Measurements from ENCODE around the gene TIGD1. TPM values are rescaled to one million over a fixed set of nuclear protein-coding genes. Genes with fewer than 3 reads are reported as not detected.
A peak's percentile ranks its signal among the peaks of the same experiment; 100 is the strongest.

TIGD1 gene
- total and polyA plus RNA-seq, 2 of the 13 experiments (the other 11 are each of a cell fraction or from before 2014, with no cell fraction given), result 3.5 to 9.5 TPM

DNA sequence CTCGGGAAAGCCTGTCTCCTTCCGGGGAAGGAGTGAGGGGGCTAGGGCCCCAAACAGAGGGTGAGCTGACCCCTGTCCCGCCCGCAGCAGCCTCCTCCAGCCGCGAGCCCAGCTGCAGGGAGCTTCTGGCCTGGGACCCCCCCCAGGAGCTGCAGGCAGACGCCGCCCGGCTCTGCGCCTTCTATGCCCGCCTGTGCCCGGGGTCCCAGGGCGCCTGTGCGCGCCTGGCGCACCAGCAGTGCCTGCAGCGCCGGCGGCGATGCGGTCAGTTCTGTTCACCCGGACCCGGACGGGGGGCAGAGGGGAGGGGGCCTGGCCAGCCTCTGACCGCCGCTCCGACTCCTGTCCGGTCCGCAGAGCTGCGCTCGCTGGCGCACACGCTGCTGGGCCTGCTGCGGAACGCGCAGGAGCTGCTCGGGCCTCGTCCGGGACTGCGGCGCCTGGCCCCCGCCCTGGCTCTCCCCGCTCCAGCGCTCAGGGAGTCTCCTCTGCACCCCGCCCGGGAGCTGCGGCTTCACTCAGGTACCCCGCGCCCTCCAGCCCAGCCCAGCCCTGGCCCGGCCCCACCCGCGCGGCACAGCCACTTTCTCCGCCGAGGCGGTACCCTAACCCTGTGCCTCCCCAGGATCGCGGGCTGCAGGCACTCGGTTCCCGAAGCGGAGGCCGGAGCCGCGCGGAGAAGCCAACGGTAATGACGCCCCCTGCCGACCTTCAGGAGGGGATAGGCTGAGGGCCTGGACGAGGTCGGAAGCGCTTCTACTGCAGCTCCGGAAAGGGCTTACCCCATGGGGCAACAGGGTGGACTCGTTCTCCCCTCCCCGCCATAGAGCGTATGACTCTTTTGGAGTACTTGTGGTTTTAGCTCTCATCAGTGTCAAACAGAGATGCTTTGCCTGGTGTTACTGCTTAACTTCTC lies 26.4 kb downstream of the TIGD1 start (continued):
- no peak; the same call in 1 of the 2 replicates for TF ChIP-seq ZNF543 (CRISPR knock-in tag; IDR thresholded peaks at IDR 0.05)
- TF ChIP-seq NFKBIZ (CRISPR knock-in tag; IDR thresholded peaks at IDR 0.05), result no peak
- TF ChIP-seq KLF13 (CRISPR knock-in tag; IDR thresholded peaks at IDR 0.05), result no peak
- no peak for TF ChIP-seq ARHGAP35 (CRISPR knock-in tag; IDR thresholded peaks at IDR 0.05; ENCODE audit: borderline replicate concordance)
- TF ChIP-seq SSRP1 (CRISPR knock-in tag; IDR thresholded peaks at IDR 0.05), result no peak
- no peak for TF ChIP-seq MYNN (CRISPR knock-in tag; IDR thresholded peaks at IDR 0.05; ENCODE audit: low read depth)
- TF ChIP-seq TFAP4 (IDR thresholded peaks at IDR 0.05; ENCODE audit: borderline replicate concordance, low read depth), result no peak
- TF ChIP-seq NPAS2 (CRISPR knock-in tag; IDR thresholded peaks at IDR 0.05; ENCODE audit: borderline replicate concordance), result no peak
- TF ChIP-seq ZNF446 (CRISPR knock-in tag; IDR thresholded peaks at IDR 0.05), result no peak
- TF ChIP-seq MAF1 (CRISPR knock-in tag; IDR thresholded peaks at IDR 0.05; ENCODE audit: borderline replicate concordance), result 0 out of 2 replicates have a peak, but pooled peaks have one; percentile 11
- TF ChIP-seq CSRNP1 (CRISPR knock-in tag; IDR thresholded peaks at IDR 0.05), result no peak
- TF ChIP-seq ASH2L (IDR thresholded peaks at IDR 0.05; ENCODE audit: insufficient read length, low read depth, low read length), result peak; percentile 36
- TF ChIP-seq ATM (IDR thresholded peaks at IDR 0.05; ENCODE audit: borderline replicate concordance), result no peak
- TF ChIP-seq GATAD1 (CRISPR knock-in tag; IDR thresholded peaks at IDR 0.05), result 0 out of 2 replicates have a peak, but pooled peaks have one; percentile 25
- peak; percentile 29; the same call in 1 of the 2 replicates for TF ChIP-seq BCL6 (CRISPR knock-in tag; IDR thresholded peaks at IDR 0.05)
- TF ChIP-seq, protein P1, sequence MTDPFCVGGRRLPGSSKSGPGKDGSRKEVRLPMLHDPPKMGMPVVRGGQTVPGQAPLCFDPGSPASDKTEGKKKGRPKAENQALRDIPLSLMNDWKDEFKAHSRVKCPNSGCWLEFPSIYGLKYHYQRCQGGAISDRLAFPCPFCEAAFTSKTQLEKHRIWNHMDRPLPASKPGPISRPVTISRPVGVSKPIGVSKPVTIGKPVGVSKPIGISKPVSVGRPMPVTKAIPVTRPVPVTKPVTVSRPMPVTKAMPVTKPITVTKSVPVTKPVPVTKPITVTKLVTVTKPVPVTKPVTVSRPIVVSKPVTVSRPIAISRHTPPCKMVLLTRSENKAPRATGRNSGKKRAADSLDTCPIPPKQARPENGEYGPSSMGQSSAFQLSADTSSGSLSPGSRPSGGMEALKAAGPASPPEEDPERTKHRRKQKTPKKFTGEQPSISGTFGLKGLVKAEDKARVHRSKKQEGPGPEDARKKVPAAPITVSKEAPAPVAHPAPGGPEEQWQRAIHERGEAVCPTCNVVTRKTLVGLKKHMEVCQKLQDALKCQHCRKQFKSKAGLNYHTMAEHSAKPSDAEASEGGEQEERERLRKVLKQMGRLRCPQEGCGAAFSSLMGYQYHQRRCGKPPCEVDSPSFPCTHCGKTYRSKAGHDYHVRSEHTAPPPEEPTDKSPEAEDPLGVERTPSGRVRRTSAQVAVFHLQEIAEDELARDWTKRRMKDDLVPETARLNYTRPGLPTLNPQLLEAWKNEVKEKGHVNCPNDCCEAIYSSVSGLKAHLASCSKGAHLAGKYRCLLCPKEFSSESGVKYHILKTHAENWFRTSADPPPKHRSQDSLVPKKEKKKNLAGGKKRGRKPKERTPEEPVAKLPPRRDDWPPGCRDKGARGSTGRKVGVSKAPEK (CRISPR knock-in tag; IDR thresholded peaks at IDR 0.05; ENCODE audit: borderline replicate concordance), result no peak
- peak; percentile 52; the same call in 1 of the 2 replicates for TF ChIP-seq ZSCAN21 (CRISPR knock-in tag; IDR thresholded peaks at IDR 0.05; ENCODE audit: borderline replicate concordance)
- TF ChIP-seq ZC3H4 (CRISPR knock-in tag; IDR thresholded peaks at IDR 0.05; ENCODE audit: borderline replicate concordance), result no peak
- TF ChIP-seq ZFP36L1 (CRISPR knock-in tag; IDR thresholded peaks at IDR 0.05), result 0 out of 2 replicates have a peak, but pooled peaks have one; percentile 26
- TF ChIP-seq, protein P2, sequence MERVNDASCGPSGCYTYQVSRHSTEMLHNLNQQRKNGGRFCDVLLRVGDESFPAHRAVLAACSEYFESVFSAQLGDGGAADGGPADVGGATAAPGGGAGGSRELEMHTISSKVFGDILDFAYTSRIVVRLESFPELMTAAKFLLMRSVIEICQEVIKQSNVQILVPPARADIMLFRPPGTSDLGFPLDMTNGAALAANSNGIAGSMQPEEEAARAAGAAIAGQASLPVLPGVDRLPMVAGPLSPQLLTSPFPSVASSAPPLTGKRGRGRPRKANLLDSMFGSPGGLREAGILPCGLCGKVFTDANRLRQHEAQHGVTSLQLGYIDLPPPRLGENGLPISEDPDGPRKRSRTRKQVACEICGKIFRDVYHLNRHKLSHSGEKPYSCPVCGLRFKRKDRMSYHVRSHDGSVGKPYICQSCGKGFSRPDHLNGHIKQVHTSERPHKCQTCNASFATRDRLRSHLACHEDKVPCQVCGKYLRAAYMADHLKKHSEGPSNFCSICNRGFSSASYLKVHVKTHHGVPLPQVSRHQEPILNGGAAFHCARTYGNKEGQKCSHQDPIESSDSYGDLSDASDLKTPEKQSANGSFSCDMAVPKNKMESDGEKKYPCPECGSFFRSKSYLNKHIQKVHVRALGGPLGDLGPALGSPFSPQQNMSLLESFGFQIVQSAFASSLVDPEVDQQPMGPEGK (CRISPR knock-in tag; IDR thresholded peaks at IDR 0.05), result peak; percentile 51; the same call in 1 of the 2 replicates
- TF ChIP-seq MXI1 (IDR thresholded peaks at IDR 0.05; ENCODE audit: borderline replicate concordance, low read depth, low read length), result no peak
- TF ChIP-seq SMC3 (IDR thresholded peaks at IDR 0.05; ENCODE audit: low read length), result no peak
